ENCODE results near the gene ANXA2R. TPM values are rescaled to one million over a fixed set of nuclear protein-coding genes. Genes with fewer than 3 reads are reported as not detected.

ANXA2R gene
- polyA plus RNA-seq, 1 experiment = 0.74 TPM

GRCh38 chr5:43014522-43014921 is 25.6 kb downstream of the ANXA2R start:
- no peak for DNase-seq (ENCODE audit: low read depth)
- ChIA-PET POLR2A (no interaction called here), CTCF (no interaction called here)
- Histone ChIP-seq H3K4me3 (ENCODE audit: low read depth, low read length) (no peak overlapping the region), H3K27me3 (ENCODE audit: control insufficient read depth, insufficient read depth, low read length) (no peaks in the 10 kb centered on the region), H3K36me3 (ENCODE audit: control insufficient read depth, insufficient read depth, low read length) (no peaks in the 10 kb centered on the region)
- no peak for TF ChIP-seq CTCF (IDR thresholded peaks at IDR 0.05; ENCODE audit: insufficient read depth, low read depth, low read length)

GRCh38 chr5:43010935-43011315 is 29.2 kb downstream of the ANXA2R start:
- ChIA-PET CTCF (no interaction called here), POLR2A (no interaction called here)
- TF ChIP-seq CTCF (IDR thresholded peaks at IDR 0.05; ENCODE audit: insufficient read depth, low read depth, low read length) = no peak
- DNase-seq (ENCODE audit: low read depth) = no peak
- no peaks in the 10 kb centered on the region for H3K27me3 ChIP-seq (ENCODE audit: control insufficient read depth, insufficient read depth, low read length)
- H3K36me3 ChIP-seq (ENCODE audit: control insufficient read depth, insufficient read depth, low read length) = no peaks in the 10 kb centered on the region
- no peak overlapping the region for H3K4me3 ChIP-seq (ENCODE audit: low read depth, low read length)

- DNase-seq (ENCODE audit: low read depth) = no peak
- TF ChIP-seq CTCF (IDR thresholded peaks at IDR 0.05; ENCODE audit: insufficient read depth, low read depth, low read length) = no peak
- no peaks in the 10 kb centered on the region for H3K27me3 ChIP-seq (ENCODE audit: control insufficient read depth, insufficient read depth, low read length)
- ChIA-PET POLR2A (interaction anchor here (1.0 to 1.1 kb wide), 3 partner anchors 11 to 182 kb away, joined by 3 to 4 read pairs (median 4); no protein-coding TSS in a partner anchor), CTCF (interaction anchor here (0.8 to 2.5 kb wide), 13 partner anchors 11 to 381 kb away, joined by 3 to 11 read pairs (median 4); partner anchors contain the start of gene ANXA2R)
- H3K4me3 ChIP-seq (ENCODE audit: low read depth, low read length) = peak overlapping the region; percentile 30
- no peaks in the 10 kb centered on the region for H3K36me3 ChIP-seq (ENCODE audit: control insufficient read depth, insufficient read depth, low read length)
These were observed 31.6 kb downstream of the ANXA2R start for GRCh38 chr5:43008363-43009153.

GRCh38 chr5:43007911-43008362 is 32.2 kb downstream of the ANXA2R start:
- ChIA-PET POLR2A (interaction anchor here (0.6 to 1.1 kb wide), 5 partner anchors 9 to 189 kb away, joined by 3 to 10 read pairs (median 4); no protein-coding TSS in a partner anchor), CTCF (interaction anchor here (0.5 to 2.5 kb wide), 12 partner anchors 9 to 99 kb away, joined by 3 to 11 read pairs (median 4); no protein-coding TSS in a partner anchor)
- no peak for DNase-seq (ENCODE audit: low read depth)
- peak overlapping the region; percentile 30 for H3K4me3 ChIP-seq (ENCODE audit: low read depth, low read length)
- TF ChIP-seq CTCF (IDR thresholded peaks at IDR 0.05; ENCODE audit: insufficient read depth, low read depth, low read length) = peak; percentile 30; the same call in 1 of the 2 replicates
- H3K27me3 ChIP-seq (ENCODE audit: control insufficient read depth, insufficient read depth, low read length) = no peaks in the 10 kb centered on the region
- H3K36me3 ChIP-seq (ENCODE audit: control insufficient read depth, insufficient read depth, low read length) = no peaks in the 10 kb centered on the region

- Histone ChIP-seq H3K36me3 (ENCODE audit: control insufficient read depth, insufficient read depth, low read length) (no peaks in the 10 kb centered on the region), H3K27me3 (ENCODE audit: control insufficient read depth, insufficient read depth, low read length) (no peaks in the 10 kb centered on the region), H3K4me3 (ENCODE audit: low read depth, low read length) (peak overlapping the region; percentile 30)
- CTCF ChIA-PET = interaction anchor here (0.5 to 2.5 kb wide), 11 partner anchors 9 to 99 kb away, joined by 3 to 11 read pairs (median 4); no protein-coding TSS in a partner anchor
- TF ChIP-seq CTCF (IDR thresholded peaks at IDR 0.05; ENCODE audit: insufficient read depth, low read depth, low read length) = no peak
- POLR2A ChIA-PET = interaction anchor here (0.6 to 1.1 kb wide), 5 partner anchors 10 to 189 kb away, joined by 3 to 10 read pairs (median 4); no protein-coding TSS in a partner anchor
- DNase-seq (ENCODE audit: low read depth) = no peak
These were observed 32.7 kb downstream of the ANXA2R start for GRCh38 chr5:43007246-43007910.

Measured in BJ (cell line).